Activated B cell treated with CpG ODN at 0.5 μM for 24 hours (primary cell): ENCODE results near the gene ZBTB38. TPM values are rescaled to one million over a fixed set of nuclear protein-coding genes. Genes with fewer than 3 reads are reported as not detected.

Experiments used
- ATAC-seq: fragments of 200-7000 bp; cut with Tn5 transposase; one replicate; pipeline ENCODE4 v1.10.0; 2021; ENCODE audit warnings: low read depth, mild to moderate bottlenecking, moderate library complexity
- CTCF ChIA-PET: fragments of 350-600 bp; sonication (Branson Sonifier 250); formaldehyde crosslinking; loops from one replicate; lab custom pipeline; 2021; ENCODE audit warnings: antibody characterized with exemption; lab: Charles Lee
- POLR2A ChIA-PET: fragments of 350-600 bp; sonication (Branson Sonifier 250); formaldehyde crosslinking; loops from one replicate; lab custom pipeline; 2021; ENCODE audit warnings: antibody characterized with exemption; lab: Charles Lee
- DNase-seq: peaks from one replicate; pipeline ENCODE4 v3.0.0; 2022
- H3K27ac Mint-ChIP-seq: one replicate; pipeline ENCODE4 v1.8.0; 2020; ENCODE audit warnings: mixed read lengths
- H3K27me3 Mint-ChIP-seq: one replicate; pipeline ENCODE4 v1.8.0; 2021; ENCODE audit warnings: mixed read lengths
- H3K36me3 Mint-ChIP-seq: one replicate; pipeline ENCODE4 v1.8.0; 2021; ENCODE audit warnings: low read depth, mixed read lengths
- H3K4me1 Mint-ChIP-seq: one replicate; pipeline ENCODE4 v1.8.0; 2021; ENCODE audit warnings: mixed read lengths
- H3K4me3 Mint-ChIP-seq: one replicate; pipeline ENCODE4 v1.8.0; 2020; ENCODE audit warnings: mild to moderate bottlenecking, mixed read lengths
- H3K9me3 Mint-ChIP-seq: one replicate; pipeline ENCODE4 v1.8.0; 2020; ENCODE audit warnings: mixed read lengths
- intact Hi-C: fragments of 100-400 bp; cut with micrococcal nuclease; formaldehyde crosslinking; loops from one replicate; pipeline ENCODE4 v1.15.1; 2024
- total RNA-seq: library from RNA; stranded (reverse); gene quantifications from 2 replicates; pipeline ENCODE4 v1.2.3, GENCODE V29; 2022
- TF ChIP-seq, protein P1 (sequence below): fragments of 200-600 bp; IDR thresholded peaks from one replicate; pipeline ENCODE4 v1.8.0; 2022; ENCODE audit warnings: antibody characterized with exemption, mild to moderate bottlenecking

Gene ZBTB38
- total RNA-seq, 1 donor from 2014 or later, result 45.2 TPM

DNA sequence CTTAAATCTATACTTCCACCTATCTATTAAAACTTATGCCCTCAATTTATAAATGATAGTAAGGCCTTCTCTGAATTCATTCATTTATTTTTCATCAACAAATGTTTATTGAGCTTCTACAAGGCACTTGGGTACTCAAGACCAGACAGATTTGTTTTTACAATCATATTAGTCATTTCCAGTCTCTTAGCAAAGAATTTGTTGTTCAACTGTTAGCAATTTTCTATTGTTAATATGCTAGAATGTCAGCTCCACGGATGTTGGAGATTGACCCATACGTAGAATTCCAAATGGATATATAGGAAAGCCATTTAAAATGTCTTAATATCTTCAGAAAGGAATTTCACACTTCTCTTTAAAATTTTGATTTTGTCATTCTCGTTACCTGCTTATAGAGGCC lies 36.7 kb downstream of the ZBTB38 start:
- H3K4me1 Mint-ChIP-seq, result peaks cover 56% of the 10 kb centered on the region

DNA sequence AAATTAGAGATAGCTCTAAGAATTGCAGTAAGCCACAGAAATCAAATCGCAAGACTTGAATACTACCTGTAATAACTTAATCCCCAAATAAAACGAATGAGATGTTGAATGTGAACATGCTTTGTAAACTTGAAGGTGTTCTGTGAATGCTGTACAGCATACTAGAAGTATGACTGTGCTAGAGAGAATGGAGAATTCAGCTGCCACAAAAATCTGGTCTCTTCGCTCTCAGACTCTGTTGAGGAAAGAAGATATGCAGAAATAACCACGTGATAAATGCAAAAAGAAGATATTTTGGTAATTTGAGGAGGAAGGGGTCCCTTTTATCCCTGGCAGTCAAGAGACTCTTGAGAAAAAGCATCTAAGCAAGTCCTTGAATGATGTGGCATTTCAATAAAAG lies 37.3 kb downstream of the ZBTB38 start:
- CTCF ChIA-PET, result no interaction called here
- H3K4me1 Mint-ChIP-seq, result peaks cover 56% of the 10 kb centered on the region
- H3K4me3 Mint-ChIP-seq, result no peak overlapping the region
- DNase-seq (no peak), ATAC-seq (no peak)
- no peak overlapping the region for H3K27ac Mint-ChIP-seq
- H3K9me3 Mint-ChIP-seq, result no peaks in the 10 kb centered on the region
- intact Hi-C loops, result no loop called here
- H3K27me3 Mint-ChIP-seq, result no peaks in the 10 kb centered on the region
- POLR2A ChIA-PET, result no interaction called here
- TF ChIP-seq, protein P1, sequence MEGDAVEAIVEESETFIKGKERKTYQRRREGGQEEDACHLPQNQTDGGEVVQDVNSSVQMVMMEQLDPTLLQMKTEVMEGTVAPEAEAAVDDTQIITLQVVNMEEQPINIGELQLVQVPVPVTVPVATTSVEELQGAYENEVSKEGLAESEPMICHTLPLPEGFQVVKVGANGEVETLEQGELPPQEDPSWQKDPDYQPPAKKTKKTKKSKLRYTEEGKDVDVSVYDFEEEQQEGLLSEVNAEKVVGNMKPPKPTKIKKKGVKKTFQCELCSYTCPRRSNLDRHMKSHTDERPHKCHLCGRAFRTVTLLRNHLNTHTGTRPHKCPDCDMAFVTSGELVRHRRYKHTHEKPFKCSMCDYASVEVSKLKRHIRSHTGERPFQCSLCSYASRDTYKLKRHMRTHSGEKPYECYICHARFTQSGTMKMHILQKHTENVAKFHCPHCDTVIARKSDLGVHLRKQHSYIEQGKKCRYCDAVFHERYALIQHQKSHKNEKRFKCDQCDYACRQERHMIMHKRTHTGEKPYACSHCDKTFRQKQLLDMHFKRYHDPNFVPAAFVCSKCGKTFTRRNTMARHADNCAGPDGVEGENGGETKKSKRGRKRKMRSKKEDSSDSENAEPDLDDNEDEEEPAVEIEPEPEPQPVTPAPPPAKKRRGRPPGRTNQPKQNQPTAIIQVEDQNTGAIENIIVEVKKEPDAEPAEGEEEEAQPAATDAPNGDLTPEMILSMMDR, result no peak
- peaks cover 49% of the 10 kb centered on the region for H3K36me3 Mint-ChIP-seq

More for the DNA sequence above, 36.7 kb downstream of the ZBTB38 start:
- Mint-ChIP-seq H3K9me3 (no peaks in the 10 kb centered on the region), H3K27ac (no peak overlapping the region), H3K36me3 (peaks cover 49% of the 10 kb centered on the region), H3K4me3 (no peak overlapping the region), H3K27me3 (no peaks in the 10 kb centered on the region)
- CTCF ChIA-PET, result interaction anchor here (2.8 kb wide), 1 partner anchor 50 kb away, joined by 7 read pairs; no protein-coding TSS in a partner anchor
- ATAC-seq (no peak), DNase-seq (no peak)
- POLR2A ChIA-PET, result no interaction called here
- TF ChIP-seq, protein P1, result no peak
- intact Hi-C loops, result no loop called here

DNA sequence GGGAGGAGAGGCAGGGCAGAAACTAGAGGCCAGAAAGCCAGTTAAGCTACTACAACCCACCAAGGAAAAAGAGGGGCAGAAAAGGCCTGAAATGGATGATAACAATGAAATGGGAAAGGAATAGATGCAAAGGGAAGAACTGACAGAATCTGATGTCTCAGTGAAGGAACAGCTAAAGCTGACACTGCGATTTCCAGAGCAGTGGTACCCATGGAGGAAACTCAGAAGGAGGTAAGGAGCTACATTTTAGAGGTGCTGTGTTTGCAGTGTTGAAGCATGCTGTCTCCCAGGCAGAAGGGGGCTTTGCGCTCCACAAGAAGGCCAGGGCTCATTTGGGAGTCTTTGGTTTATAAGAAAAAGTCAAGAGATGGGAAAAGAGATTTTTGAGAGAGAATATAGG lies 38.0 kb downstream of the ZBTB38 start:
- peaks cover 56% of the 10 kb centered on the region for H3K4me1 Mint-ChIP-seq
- no peaks in the 10 kb centered on the region for H3K9me3 Mint-ChIP-seq
- TF ChIP-seq, protein P1, result no peak
- CTCF ChIA-PET, result no interaction called here
- no peak overlapping the region for H3K4me3 Mint-ChIP-seq
- no peak for ATAC-seq
- intact Hi-C loops, result no loop called here
- POLR2A ChIA-PET, result interaction anchor here (0.7 to 1.4 kb wide), 2 partner anchors 18 to 36 kb away, joined by 3 read pairs; no protein-coding TSS in a partner anchor
- H3K27me3 Mint-ChIP-seq, result no peaks in the 10 kb centered on the region
- H3K27ac Mint-ChIP-seq, result peak overlapping the region; percentile 62
- no peak for DNase-seq
- peaks cover 49% of the 10 kb centered on the region for H3K36me3 Mint-ChIP-seq

DNA sequence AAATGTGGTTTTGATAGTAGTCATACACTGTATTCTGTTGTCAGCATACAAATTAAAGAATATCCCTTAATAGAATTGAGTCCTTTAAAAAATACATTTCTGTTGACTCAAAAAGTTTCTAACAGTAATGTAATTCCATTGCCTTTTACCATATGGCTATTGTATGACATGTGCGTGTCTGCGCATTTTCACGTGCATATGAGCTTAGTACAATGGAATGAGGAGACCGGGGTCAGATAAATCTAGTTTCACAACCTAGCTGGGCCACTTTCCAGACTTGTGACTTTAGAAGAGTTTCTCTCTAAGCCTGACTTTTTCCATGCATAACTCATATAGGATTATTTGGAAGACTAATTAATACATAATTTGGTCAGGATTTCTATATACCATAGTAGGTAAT lies 38.7 kb downstream of the ZBTB38 start:
- ATAC-seq (no peak), DNase-seq (no peak)
- TF ChIP-seq, protein P1, result no peak
- H3K27ac Mint-ChIP-seq, result no peak overlapping the region
- ChIA-PET POLR2A (interaction anchor here (1.4 kb wide), 1 partner anchor 37 kb away, joined by 3 read pairs; no protein-coding TSS in a partner anchor), CTCF (interaction anchor here (0.6 kb wide), 1 partner anchor 140 kb away, joined by 5 read pairs; no protein-coding TSS in a partner anchor)
- no peak overlapping the region for H3K4me3 Mint-ChIP-seq
- peaks cover 50% of the 10 kb centered on the region for H3K36me3 Mint-ChIP-seq
- H3K9me3 Mint-ChIP-seq, result no peaks in the 10 kb centered on the region
- H3K27me3 Mint-ChIP-seq, result no peaks in the 10 kb centered on the region
- peaks cover 58% of the 10 kb centered on the region for H3K4me1 Mint-ChIP-seq
- intact Hi-C loops, result no loop called here

DNA sequence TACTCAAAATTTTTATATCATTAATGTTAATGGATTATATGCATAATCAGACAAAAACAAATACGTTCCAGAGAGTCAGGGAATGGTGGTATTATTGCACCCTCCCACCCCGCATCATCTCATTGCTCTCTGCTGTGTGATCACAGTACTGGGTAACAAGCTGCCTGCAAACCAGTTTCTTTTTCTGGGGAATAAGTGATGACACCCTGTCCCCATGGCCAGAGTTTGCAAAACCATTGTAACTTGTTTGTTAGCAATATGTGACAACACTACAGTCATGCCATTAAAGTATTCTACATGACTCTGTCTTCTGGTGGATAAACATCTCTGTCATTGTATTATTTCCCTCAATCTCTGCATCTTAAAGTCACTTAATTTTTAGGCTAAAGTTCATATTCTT lies 39.5 kb downstream of the ZBTB38 start:
- POLR2A ChIA-PET, result no interaction called here
- TF ChIP-seq, protein P1, result no peak
- Mint-ChIP-seq H3K27me3 (no peaks in the 10 kb centered on the region), H3K27ac (no peak overlapping the region), H3K9me3 (no peaks in the 10 kb centered on the region), H3K4me1 (peaks cover 65% of the 10 kb centered on the region), H3K36me3 (peaks cover 50% of the 10 kb centered on the region), H3K4me3 (no peak overlapping the region)
- CTCF ChIA-PET, result interaction anchor here (0.6 kb wide), 1 partner anchor 139 kb away, joined by 5 read pairs; no protein-coding TSS in a partner anchor
- intact Hi-C loops, result no loop called here
- ATAC-seq (no peak), DNase-seq (no peak)
